NCI-H1930 (cell line): Measurements from ENCODE around the gene CTTN.
A peak's percentile ranks its signal among the peaks of the same experiment; 100 is the strongest.

ENCODE experiments used
- DNase-seq, 2 experiments: peaks; one replicate each; lab custom pipeline; 2025; lab: John Stamatoyannopoulos, UW

The CTTN gene

GRCh38 chr11:70397983-70398833 lies at the start of gene CTTN:
TSS of gene CTTN (plus strand) at chr11:70398529. CDS start at chr11:70407298, 8,769 bp downstream.
- peak; percentile 78 to 87 for DNase-seq

- DNase-seq, result no peak
Observed at GRCh38 chr11:70348608-70349007, 49.7 kb upstream of the CTTN start.

- DNase-seq, result no peak
Observed at GRCh38 chr11:70351646-70352045, 46.7 kb upstream of the CTTN start.

GRCh38 chr11:70352100-70352499 lies 46.2 kb upstream of the CTTN start:
- no peak for DNase-seq

- no peak for DNase-seq
Observed at GRCh38 chr11:70352601-70353000, 45.7 kb upstream of the CTTN start.

- DNase-seq, result no peak
Observed at GRCh38 chr11:70353329-70353728, 45.0 kb upstream of the CTTN start.

GRCh38 chr11:70353900-70354568 lies 44.3 kb upstream of the CTTN start:
- DNase-seq, result no peak

- DNase-seq, result no peak
Observed at GRCh38 chr11:70354629-70355028, 43.7 kb upstream of the CTTN start.

GRCh38 chr11:70358753-70359152 lies 39.6 kb upstream of the CTTN start:
- DNase-seq, result no peak

GRCh38 chr11:70359451-70360205 lies 38.7 kb upstream of the CTTN start:
- no peak for DNase-seq

- no peak for DNase-seq
Observed at GRCh38 chr11:70360211-70360610, 38.1 kb upstream of the CTTN start.

GRCh38 chr11:70364178-70364577 lies 34.2 kb upstream of the CTTN start:
- DNase-seq, result no peak

- DNase-seq, result no peak
Observed at GRCh38 chr11:70364745-70365543, 33.4 kb upstream of the CTTN start.

GRCh38 chr11:70365544-70365927 lies 32.8 kb upstream of the CTTN start:
- DNase-seq, result no peak

- no peak for DNase-seq
Observed at GRCh38 chr11:70367071-70367470, 31.3 kb upstream of the CTTN start.

- DNase-seq, result no peak
Observed at GRCh38 chr11:70368961-70369360, 29.4 kb upstream of the CTTN start.

- DNase-seq, result no peak
Observed at GRCh38 chr11:70371241-70371640, 27.1 kb upstream of the CTTN start.

GRCh38 chr11:70372076-70372475 lies 26.3 kb upstream of the CTTN start:
- DNase-seq, result no peak

- DNase-seq, result no peak
Observed at GRCh38 chr11:70376621-70377020, 21.7 kb upstream of the CTTN start.

GRCh38 chr11:70377645-70378044 lies 20.7 kb upstream of the CTTN start:
- no peak for DNase-seq

- no peak for DNase-seq
Observed at GRCh38 chr11:70378506-70379134, 19.7 kb upstream of the CTTN start.
